COLO668 (cell line): ENCODE data around the gene SLC49A3.
A peak's percentile ranks its signal among the peaks of the same experiment; 100 is the strongest.
"Not testable (repeated sequence)": the region's sequence is repeated elsewhere in the genome, so short reads cannot be mapped to it uniquely, and the experiment has no call there.

Source experiments
- DNase-seq: peaks from one replicate; lab custom pipeline; 2025; ENCODE audit not compliant: unreplicated experiment; lab: John Stamatoyannopoulos, UW

SLC49A3 gene

GRCh38 chr4:722169-722725 is 33.3 kb upstream of the SLC49A3 start:
- no peak for DNase-seq

GRCh38 chr4:721261-722168 is 32.6 kb upstream of the SLC49A3 start:
- no peak for DNase-seq

GRCh38 chr4:720111-720860 is 31.3 kb upstream of the SLC49A3 start:
- no peak for DNase-seq

GRCh38 chr4:718460-718859 is 29.5 kb upstream of the SLC49A3 start:
- no peak for DNase-seq

GRCh38 chr4:717601-718320 is 28.8 kb upstream of the SLC49A3 start:
- DNase-seq: no peak

GRCh38 chr4:714087-714486 is 25.1 kb upstream of the SLC49A3 start:
- DNase-seq: no peak

GRCh38 chr4:712916-713632 is 24.1 kb upstream of the SLC49A3 start:
- DNase-seq: no peak

GRCh38 chr4:712093-712492 is 23.1 kb upstream of the SLC49A3 start:
- DNase-seq: no peak

GRCh38 chr4:710916-711315 is 22.0 kb upstream of the SLC49A3 start:
- DNase-seq: no peak

GRCh38 chr4:710116-710515 is 21.2 kb upstream of the SLC49A3 start:
- DNase-seq: no peak

- no peak for DNase-seq
Observed at GRCh38 chr4:709348-709747, 20.4 kb upstream of the SLC49A3 start.

GRCh38 chr4:708631-708933 is 19.6 kb upstream of the SLC49A3 start:
- DNase-seq: no peak

GRCh38 chr4:707929-708630 is 19.1 kb upstream of the SLC49A3 start:
- no peak for DNase-seq

GRCh38 chr4:706834-707598 is 18.1 kb upstream of the SLC49A3 start:
- DNase-seq: no peak

- not testable (repeated sequence) for DNase-seq
Observed at GRCh38 chr4:706083-706633, 17.2 kb upstream of the SLC49A3 start.

GRCh38 chr4:705278-706082 is 16.5 kb upstream of the SLC49A3 start, which contains the start of gene PCGF3:
Gene PCGF3 (plus strand): TSS chr4:705832. CDS start chr4:733681, 27,849 bp downstream.
- DNase-seq: peak; percentile 97

GRCh38 chr4:704971-705277 is 16.0 kb upstream of the SLC49A3 start:
- no peak for DNase-seq

GRCh38 chr4:704198-704891 is 15.4 kb upstream of the SLC49A3 start:
- DNase-seq: no peak
